Middle frontal gyrus (tissue), 1 donor: ENCODE results near the gene NKX6-2.
"Not testable (repeated sequence)": the region's sequence is repeated elsewhere in the genome, so short reads cannot be mapped to it uniquely, and the experiment has no call there.

ENCODE experiments used
- DNase-seq: peaks from one replicate; pipeline ENCODE4 v3.0.0-alpha.2; 2015; ENCODE audit warnings: low spot score; ENCODE audit errors: extremely low spot score

The NKX6-2 gene

GRCh38 chr10:132785723-132786475, at the start of gene NKX6-2:
NKX6-2 (minus strand) TSS chr10:132786147; CDS start chr10:132785948, 199 bp downstream.
- no peak for DNase-seq

DNA sequence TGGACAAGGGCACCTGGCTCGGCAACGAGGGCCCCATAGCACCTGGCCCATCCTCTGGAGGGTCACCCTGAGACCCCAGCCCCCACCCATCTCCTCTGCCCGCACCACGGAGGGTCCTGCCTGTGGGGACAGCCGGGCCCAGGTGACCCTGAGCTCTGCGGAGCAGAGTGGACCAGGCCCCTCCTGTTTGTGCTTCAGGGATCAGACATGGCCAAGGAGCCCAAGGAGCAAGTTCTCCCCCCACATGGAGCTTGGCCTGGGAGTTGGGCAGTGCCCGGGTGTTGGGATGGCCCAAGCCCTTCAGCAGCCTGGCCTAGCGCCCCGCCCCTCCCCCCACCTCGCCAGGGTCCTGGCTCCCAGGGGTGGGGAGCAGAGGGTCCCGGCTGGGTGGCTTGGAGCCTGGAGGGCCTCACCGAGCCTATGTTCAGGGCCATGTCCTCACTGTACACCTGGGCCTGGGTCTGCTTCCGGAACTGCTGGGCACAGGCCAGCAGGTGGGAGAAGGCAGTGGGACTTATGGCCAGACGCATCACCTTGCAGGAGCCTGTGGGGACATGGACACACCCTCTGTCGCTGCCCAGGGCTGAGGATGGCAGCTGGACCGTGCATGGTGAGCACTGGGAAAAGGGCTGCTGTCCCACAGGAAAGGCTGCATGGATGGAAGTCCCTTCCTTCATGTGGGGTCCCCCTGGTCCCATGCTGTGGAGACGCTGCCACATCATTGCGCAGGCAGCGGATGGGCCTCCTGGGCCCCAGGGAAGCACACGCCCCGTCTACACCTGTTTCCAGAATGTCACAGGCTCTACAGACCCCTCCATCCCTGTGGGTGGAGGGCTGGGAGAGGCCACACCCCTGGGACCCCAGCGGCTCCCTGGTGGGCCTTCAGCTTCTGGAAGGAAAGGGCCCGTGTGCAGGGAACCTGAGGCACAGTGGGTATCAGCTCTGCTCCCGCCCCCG, 49.2 kb upstream of the NKX6-2 start:
- no peak for DNase-seq

DNA sequence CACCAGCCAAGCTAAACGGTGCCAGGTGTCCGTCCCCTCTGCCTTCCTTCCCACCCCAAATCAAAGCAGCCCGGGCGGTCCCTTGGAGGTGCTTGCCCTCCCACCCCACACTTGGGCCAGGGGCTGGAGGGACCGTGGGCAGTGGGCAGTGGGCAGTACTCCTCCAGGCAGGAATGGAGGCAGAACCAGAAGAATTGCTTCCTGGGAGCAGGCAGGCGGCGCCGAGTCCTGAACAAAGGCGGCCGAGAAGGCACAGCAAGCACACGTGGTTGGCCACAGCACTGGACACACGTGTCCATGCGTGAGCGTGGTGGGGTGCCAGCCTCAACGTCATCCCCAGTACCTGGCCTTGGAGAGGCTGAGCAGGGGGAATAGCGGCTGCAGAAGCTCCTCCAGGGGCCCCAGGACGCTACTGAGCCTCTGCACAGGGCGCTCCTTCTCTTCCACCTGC, 48.4 kb upstream of the NKX6-2 start:
- no peak for DNase-seq

- DNase-seq, result no peak
Measured at GRCh38 chr10:132833421-132834111, 47.6 kb upstream of the NKX6-2 start.

GRCh38 chr10:132832186-132832969, 46.4 kb upstream of the NKX6-2 start:
- no peak for DNase-seq

DNA sequence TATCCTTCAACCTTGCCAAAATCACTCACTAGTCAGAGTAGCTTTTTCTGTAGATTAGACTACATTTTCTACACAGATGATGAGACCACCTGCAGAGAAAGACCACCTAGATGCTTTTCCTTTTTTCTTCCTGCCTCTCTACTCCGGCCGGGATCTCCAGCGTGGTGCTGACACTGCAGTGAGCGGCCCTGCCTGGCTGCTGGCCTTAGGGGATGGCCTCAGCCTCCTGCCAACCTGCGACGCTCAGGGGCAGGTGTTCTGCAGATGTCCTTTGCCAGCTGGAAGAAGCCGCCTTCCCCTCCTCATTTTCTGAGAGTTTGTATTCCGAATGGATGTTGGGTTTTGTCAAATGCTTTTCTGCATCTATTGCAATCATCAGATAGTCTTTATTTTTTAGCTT, 43.5 kb upstream of the NKX6-2 start:
- no peak for DNase-seq

GRCh38 chr10:132828681-132829080, 42.7 kb upstream of the NKX6-2 start:
- DNase-seq, result no peak

DNA sequence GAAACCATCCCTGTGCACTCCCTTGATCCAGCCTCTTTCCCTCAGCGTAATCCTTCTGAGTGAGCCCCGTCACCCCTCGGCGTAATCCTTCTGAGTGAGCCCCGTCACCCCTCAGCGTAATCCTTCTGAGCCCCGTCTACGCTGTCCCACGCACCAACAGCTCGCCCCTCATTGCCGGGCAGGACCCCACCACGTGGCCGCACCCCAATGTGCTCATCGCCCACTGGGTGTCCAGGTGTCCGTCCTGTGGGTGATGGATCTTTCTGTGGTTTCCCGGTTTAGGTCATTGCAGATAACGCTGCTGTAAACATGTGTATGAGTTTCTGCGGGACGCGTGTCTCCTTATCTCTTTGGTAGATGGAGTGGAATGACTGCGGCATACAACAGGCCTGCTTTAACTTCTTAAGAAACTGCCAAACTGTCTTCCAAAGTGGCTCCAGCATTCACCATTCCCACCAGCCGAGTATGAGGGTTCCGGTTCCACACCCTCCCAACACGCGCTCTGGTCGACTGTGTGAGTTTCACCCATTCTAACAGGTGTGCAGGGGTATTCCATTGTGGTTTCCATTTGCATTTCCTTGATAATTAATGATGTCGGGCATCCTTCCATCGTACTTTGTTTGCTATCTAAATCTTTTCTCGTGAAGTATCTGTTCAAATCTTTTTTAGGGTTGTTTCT, 42.1 kb upstream of the NKX6-2 start:
- DNase-seq, result no peak

- no peak for DNase-seq
Measured at GRCh38 chr10:132827423-132827789, 41.5 kb upstream of the NKX6-2 start.

- DNase-seq, result no peak
Measured at GRCh38 chr10:132826524-132827422, 40.8 kb upstream of the NKX6-2 start.

- not testable (repeated sequence) for DNase-seq
Measured at GRCh38 chr10:132825783-132826523, 40.0 kb upstream of the NKX6-2 start.

- DNase-seq, result no peak
Measured at GRCh38 chr10:132820056-132820455, 34.1 kb upstream of the NKX6-2 start.

- DNase-seq, result no peak
Measured at GRCh38 chr10:132817701-132818211, 31.8 kb upstream of the NKX6-2 start.

DNA sequence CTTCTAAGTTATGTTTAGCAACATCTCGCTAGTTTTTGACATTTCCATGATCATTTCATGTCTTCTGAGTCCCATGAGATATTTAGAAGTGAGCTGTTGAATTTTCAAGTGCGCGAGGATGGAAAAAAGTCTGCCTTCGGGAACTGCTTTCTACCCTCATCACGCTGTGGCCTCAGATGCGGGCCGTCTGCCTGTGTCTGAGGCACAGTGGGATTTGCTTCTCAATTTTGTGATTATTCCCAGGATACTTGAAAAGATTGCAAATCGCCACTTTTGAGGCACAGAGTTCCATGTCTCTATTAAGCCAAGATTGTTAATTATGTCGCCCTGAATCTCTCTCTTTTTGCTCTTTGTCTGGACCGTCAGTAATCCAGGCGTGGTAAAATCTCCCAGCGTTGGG, 30.8 kb upstream of the NKX6-2 start:
- no peak for DNase-seq

DNA sequence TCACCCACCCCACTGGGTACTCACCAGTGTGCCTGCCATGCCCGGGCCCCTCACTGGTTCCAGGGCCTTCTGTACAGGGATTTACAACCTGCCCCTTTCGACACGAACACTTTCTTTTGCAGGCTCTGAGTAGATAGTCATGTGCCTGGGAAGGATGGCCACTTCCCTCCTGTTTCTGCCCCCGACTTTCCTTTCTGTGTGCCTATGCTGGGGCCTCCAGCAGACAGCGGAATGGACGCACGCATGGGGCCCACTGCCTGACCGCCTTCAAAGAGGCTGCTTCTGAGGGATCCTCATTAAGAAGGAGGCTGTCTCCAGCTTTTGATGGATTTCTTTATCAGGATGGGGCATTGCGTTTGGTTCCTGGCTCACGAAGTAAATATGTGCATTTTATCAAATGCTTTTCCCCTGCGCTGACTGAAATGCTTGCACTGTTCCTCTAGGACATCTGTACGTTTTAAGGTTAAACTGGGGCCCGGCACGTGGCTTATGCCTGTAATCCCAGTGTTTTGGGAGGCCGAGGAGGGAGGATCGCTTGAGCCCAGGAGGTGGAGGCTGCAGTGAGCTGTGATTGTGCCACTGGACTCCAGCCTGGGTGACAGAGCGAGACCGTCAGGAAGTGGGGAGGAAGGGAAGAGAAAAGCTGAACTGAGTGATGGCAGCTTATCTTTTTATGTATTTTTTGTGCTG, 29.4 kb upstream of the NKX6-2 start:
- DNase-seq, result no peak

DNA sequence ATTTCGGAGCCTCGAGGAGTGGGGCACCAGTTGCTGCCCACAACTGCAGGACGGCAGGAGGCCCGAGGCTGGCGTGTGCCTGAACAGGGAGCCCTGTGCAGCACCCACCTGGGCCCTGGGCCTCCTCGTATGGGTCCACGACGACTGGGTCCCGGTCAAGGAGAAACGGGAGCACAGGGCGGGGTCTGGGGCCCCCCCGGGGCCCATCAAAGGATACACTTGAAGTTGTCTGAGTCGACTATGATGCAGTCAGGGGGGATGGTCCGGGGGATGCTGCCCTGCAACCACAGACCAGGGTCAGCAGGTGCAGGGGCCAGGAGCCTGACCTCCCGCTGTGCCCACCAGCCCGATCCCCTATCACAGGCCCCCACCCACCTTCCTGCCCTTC, 28.5 kb upstream of the NKX6-2 start:
- DNase-seq, result no peak

GRCh38 chr10:132813560-132814468, 27.9 kb upstream of the NKX6-2 start:
- DNase-seq, result no peak
